ENCODE measurements around the gene GDPD3. TPM values are rescaled to one million over a fixed set of nuclear protein-coding genes. Genes with fewer than 3 reads are reported as not detected.

GDPD3 gene
- total and polyA plus RNA-seq, 2 of the 13 experiments (the other 11 are each of a cell fraction or from before 2014, with no cell fraction given), result 18.7 to 20.6 TPM

- no peak; the same call in 1 of the 2 replicates for TF ChIP-seq ZNF446 (CRISPR knock-in tag; IDR thresholded peaks at IDR 0.05)
- no peak for TF ChIP-seq ELK4 (CRISPR knock-in tag; IDR thresholded peaks at IDR 0.05; ENCODE audit: borderline replicate concordance)
- peak; percentile 38; the same call in 1 of the 2 replicates for TF ChIP-seq PATZ1 (CRISPR knock-in tag; IDR thresholded peaks at IDR 0.05)
- no peak for TF ChIP-seq PRMT3 (CRISPR knock-in tag; IDR thresholded peaks at IDR 0.05; ENCODE audit: borderline replicate concordance, low read depth)
- TF ChIP-seq NFAT5 (CRISPR knock-in tag; IDR thresholded peaks at IDR 0.05), result 0 out of 2 replicates have a peak, but pooled peaks have one; percentile 54
- no peak for TF ChIP-seq ZBTB3 (CRISPR knock-in tag; IDR thresholded peaks at IDR 0.05; ENCODE audit: borderline replicate concordance, low read depth)
- TF ChIP-seq KDM5A (IDR thresholded peaks at IDR 0.05; ENCODE audit: borderline replicate concordance, low read length), result no peak
- TF ChIP-seq HNF4G (IDR thresholded peaks at IDR 0.05; ENCODE audit: borderline replicate concordance, low read depth, low read length), result no peak
- TF ChIP-seq HNF4G (CRISPR knock-in tag; IDR thresholded peaks at IDR 0.05; ENCODE audit: borderline replicate concordance, low read depth), result no peak
- peak; percentile 65; the same call in 1 of the 2 replicates for TF ChIP-seq ZNF607 (CRISPR knock-in tag; IDR thresholded peaks at IDR 0.05; ENCODE audit: borderline replicate concordance)
- TF ChIP-seq SOX5 (CRISPR knock-in tag; IDR thresholded peaks at IDR 0.05; ENCODE audit: borderline replicate concordance), result no peak
- TF ChIP-seq U2AF1 (optimal IDR thresholded peaks at IDR 0.05; ENCODE audit: low read depth, low read length), result no peak
- no peak for TF ChIP-seq GLI4 (CRISPR knock-in tag; IDR thresholded peaks at IDR 0.05; ENCODE audit: borderline replicate concordance)
- no peak for TF ChIP-seq JUN (CRISPR knock-in tag; IDR thresholded peaks at IDR 0.05)
Measured at GRCh38 chr16:30088832-30089624, 24.3 kb downstream of the GDPD3 start (continued).

Measured in HepG2 (cell line).